GM19351 (cell line): Measurements from ENCODE around the gene NFKB1.

Experiments
- ATAC-seq: cut with Tn5 transposase; IDR thresholded peaks from one replicate; pipeline ENCODE4 v1.9.1; 2021; ENCODE audit warnings: mild to moderate bottlenecking, moderate library complexity; ENCODE audit not compliant: unreplicated experiment

The NFKB1 gene

DNA sequence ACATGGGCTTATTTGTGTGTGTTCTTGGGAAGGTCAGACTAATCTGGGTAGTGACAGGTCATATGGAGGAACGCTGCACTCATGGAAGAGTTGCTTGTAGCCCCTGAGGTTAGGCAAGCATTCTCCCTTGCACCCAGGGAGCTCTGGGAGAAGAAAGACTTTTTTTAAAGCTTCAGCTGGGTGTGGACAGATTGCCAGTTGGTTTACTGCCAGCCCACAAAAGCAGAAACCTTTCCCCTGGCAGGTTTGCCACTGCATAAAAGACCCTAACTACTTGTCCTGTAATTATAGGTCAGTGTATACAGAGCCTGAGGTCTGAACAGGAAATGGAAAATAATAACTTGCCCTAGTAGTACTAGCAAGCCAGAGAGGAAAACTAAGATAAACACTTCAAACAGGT, 7.4 kb upstream of the NFKB1 start:
- no peak for ATAC-seq

DNA sequence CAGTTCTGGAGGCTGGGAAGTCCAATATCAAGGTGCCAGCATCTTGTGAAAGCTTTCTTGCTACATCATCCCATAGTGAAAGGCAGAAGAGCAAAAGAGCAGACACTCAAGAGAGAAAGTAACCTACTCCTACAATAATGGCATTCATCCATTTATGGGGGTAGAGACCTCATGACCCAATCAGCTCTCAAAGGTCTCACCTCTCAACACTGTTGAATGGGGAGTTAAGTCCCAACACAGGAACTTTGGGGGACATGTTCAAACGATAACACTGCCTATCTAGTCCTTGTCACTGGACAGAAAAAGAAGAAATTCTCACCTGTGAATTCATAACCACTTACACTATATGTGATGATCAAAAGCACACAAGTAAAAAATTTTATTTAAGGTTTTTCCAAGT, 6.6 kb upstream of the NFKB1 start:
- ATAC-seq, result no peak

DNA sequence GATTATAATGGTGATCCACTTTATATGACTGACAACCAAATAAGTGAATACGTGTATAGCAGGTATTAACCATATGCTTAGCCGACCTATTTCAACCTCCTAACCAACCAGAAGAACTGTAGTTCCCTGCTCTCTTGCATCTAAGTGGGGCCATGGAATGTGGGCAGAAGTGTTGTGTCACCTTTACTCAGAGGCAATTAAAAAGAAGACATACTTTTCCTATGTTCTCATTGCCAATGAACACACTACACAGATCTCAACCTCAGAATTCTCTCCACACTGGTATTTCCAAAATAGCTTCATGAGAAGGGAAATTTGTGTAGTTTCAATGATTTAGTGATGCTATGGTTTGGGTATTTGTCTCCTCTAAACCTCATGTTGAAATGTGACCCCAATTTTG, 3.2 kb upstream of the NFKB1 start:
- ATAC-seq, result no peak

DNA sequence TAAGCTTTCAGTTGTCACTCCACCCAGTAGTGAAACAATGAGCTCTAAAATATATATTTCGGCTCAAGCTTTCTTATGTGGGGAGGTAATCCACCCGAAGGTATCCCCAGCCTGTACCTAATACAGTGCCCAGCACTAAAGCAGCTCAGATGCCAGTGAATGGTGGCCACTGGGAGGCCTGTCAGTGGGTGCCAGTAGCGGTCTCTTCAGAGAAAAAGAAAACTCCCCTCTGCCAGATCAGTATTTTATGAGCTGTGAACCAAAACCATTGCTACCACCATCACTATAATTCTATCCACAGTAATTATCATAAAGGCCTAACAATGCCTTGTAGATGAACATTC, 835 bp upstream of the NFKB1 start:
- peak; percentile 16 for ATAC-seq

DNA sequence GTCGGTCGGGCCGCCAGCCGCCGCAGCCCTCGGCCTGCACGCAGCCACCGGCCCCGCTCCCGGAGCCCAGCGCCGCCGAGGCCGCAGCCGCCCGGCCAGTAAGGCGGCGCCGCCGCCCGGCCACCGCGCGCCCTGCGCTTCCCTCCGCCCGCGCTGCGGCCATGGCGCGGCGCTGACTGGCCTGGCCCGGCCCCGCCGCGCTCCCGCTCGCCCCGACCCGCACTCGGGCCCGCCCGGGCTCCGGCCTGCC, 213 bp downstream of the NFKB1 start:
- ATAC-seq, result peak; percentile 34

DNA sequence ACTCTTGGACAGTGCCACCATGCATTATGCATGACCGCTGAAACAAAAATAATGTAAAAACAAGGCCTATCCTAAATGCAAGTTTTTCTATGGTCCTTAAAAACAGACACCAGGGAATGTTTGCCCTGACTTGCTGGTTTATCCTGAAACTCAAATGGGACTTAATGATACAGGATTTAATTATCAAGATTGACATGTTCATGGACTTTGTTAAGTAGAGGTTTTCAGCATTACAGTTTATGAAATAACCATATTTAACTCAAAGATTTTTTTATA, 1.3 kb downstream of the NFKB1 start:
- ATAC-seq, result no peak

DNA sequence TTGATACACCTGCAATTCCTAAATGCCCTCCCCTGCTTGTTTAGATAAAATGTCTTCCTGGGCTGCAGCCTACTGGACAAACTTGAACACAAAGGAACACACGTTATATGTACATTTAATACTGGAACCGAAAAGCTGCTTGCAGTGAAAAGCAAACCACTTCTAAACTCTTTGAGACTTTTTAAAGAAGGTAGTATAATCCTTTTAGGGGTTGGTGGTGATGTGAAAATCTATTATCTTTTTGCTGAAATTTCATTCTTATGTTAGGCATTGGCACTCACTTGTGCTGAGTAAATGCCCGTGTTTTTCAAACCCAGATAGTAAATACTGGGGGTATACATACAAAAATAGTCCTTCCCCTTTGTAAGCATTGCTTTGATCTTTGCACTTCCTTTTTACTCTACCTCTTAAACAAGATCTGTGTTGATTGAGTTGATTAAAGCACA, 2.2 kb downstream of the NFKB1 start:
- ATAC-seq, result no peak

DNA sequence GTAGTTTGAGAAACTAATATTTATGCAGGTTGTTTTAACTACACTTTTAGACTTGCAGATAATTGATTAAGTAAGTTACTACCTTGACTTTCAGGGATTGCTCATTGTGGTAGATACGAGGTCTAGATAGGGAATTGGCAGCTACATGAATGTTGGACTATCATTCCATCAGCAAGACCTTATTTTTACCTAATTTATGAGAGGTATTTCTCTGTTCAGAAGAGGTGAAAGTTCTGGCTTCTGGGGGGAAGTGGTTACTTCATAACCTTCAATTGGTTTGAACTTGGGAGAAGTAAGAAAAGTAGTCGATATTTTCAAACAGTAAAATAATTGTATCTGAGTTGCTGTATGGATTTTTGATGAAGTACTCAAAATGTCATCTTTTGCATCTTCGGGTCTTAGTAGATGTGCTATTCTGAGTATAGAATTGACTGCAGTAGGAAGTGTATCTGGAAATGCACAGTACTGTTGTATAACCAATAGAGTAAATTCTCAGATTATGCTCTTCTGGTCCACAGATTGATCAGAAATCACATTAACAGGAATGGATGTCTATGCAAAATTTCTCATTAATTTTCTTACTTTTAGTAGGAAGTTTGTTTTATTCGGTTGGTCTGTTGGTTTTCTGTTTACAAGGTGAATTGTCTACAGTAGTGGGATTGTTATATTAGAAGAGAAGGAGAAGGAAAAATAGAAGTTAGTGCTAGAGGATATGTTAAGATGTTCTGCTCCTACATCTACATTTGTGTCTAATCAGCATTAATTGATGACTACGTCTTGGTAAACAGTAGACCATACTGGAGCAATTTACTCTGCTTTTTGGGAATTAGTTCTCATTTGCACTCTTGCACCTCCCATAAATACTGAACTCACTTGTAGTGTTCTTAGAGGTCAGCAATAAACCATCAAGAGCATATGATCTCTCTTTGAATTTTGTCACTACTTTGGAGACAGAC, 3.0 kb downstream of the NFKB1 start:
- no peak for ATAC-seq

DNA sequence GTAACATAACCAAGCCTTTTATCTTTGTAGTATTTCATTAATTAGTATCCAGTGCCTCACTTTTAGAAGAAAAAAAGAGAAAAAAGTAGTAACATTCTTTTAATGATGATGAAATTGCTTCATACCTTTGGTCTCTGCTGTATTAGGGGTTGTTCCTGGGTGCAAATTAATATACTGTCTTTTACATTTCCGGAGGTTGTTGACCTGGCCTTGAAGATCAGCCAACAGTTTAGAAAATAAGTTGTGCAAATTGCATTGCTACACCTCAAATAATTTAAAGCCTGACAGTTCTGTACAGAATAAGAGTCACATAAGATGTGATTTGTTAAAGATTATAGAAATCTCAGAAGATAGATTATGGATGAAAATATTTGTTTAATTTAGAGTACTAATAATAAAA, 3.8 kb downstream of the NFKB1 start:
- no peak for ATAC-seq

DNA sequence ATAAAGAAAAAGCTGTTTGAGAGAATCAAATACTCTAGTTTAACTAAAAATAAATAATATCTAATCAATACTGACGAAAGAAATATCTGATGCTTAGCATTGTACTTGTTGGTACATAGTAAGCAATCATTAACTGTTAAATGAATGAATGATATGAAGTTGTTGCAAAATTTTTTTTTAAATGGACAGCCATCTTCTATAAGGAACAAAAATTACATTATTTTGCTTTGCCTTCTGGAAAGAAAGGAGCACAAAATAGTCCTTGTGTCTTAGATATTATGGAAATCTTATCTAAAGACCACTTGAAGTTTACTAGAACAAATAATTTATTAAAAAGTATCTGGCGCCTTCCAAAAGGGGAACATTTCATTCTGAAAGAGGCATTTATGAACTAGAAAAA, 4.5 kb downstream of the NFKB1 start:
- ATAC-seq, result no peak

DNA sequence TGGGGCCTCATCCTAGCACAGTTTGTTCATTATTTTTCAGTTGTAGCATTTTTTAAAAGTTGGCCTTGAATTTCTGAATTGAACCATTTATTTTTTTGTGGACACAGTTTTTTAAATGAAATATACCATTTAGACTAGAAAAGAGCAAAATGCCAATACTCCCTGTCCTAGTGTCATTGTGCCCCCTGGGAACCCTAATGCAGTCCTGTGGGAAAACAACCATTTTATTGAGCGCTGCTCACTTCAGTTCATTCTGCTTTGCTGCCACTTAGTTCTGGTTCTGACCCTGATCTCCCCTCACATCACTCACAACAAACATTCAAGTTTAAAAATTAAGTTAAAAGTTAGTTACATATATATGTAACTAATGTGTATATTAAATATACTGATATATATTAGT, 5.4 kb downstream of the NFKB1 start:
- ATAC-seq, result no peak

DNA sequence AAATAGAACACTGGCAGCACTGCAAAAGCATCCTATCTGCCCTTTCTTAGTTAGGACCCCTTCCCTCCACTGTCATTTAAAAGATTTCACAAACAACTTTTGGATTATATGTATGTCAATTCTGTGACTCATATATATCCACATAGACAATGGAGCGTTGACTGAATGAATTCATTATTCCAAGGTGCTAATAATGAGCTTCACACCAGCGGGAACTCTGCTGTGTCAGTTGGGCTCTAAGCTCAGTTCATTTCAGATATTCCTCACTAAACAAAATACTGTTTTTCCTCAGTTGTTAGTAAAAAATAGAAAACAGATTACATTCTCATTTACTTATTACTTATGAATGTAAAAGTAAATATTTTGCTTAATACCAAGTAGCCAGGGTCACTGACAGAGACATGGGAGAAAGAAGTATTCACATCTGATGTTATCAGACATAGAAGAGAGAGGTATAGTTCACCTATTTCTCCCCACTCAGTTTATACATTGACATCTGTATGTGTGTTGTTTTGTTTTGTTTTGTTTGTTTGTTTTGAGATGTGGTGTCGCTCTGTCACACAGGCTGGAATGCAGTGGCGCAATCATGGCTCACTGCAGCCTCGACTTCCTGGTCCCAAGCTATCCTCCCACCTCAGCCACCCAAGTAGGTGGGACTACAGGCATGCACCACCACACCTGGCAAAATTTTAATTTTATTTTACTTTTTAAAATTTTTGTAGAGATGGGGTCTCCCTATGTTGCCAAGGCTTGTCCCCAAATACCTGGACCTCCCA, 10.9 kb downstream of the NFKB1 start:
- no peak for ATAC-seq

DNA sequence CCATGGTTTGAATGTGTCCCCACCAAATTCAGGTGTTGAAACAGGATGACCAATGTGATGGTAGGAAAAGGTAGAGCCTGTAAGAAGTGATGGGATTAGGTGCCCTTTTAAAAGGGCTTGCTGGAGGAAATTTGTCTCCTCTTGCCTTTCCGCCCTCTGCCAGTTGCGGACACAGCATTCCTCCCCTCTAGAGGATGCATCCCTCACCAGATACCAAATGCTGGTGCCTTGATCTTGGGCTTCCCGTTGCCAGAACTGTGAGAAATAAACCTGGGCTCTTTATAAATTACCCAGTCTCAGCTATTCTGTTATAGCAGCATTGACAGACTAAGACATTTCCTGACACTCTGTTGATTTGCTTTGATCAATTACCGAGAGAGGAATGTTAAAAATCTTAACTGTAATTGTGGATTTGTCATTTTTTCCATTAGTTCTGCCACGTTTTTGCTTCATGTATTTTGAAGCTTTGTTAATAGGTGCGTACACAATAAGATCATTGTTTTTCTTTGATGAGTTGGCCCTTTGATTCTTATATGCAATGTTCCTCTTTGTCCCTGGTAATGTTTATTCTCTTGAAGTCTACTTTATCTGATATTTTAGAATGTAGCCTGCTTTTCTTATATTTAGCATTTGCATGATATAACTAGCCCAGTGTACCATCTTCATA, 13.3 kb downstream of the NFKB1 start:
- no peak for ATAC-seq

DNA sequence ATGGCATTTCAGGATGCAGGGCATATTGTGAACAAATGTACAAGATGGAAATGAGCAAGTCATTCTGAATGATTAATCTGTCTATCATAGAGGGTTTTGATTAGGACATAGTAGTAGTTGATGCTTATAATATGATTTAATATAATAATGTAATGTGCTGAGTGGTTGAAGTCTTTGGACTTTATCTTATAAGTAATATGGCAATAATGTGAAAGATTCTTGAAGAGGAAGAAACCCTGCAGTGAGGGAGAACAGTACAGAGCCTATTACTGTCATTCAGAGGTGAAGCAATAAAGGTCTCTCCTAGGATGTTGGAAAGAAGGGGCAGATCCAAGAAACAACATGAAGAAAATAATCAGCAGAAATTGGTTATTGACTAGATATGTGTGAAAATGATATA, 16.6 kb downstream of the NFKB1 start:
- ATAC-seq, result no peak

DNA sequence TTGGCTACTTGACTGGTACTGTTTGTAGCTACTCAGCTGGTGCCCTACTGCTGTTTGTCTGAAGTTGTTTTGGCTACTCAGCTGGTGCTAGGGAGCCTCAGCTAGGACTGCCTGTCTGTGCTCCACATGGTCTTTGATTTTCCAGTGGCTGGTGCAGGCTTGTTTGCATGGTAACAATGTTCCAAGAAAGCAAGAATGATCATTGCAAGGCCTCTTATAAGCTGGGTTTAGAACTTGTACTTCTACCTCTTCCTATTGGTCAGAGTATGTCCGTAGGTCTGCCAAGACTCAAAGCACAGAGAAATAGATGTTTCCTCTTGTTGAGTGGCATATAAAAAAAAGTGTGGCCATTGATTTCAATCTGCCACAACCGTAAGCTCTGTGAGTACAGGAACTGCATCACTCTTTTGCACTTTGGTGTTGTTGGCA, 17.6 kb downstream of the NFKB1 start:
- ATAC-seq, result no peak

DNA sequence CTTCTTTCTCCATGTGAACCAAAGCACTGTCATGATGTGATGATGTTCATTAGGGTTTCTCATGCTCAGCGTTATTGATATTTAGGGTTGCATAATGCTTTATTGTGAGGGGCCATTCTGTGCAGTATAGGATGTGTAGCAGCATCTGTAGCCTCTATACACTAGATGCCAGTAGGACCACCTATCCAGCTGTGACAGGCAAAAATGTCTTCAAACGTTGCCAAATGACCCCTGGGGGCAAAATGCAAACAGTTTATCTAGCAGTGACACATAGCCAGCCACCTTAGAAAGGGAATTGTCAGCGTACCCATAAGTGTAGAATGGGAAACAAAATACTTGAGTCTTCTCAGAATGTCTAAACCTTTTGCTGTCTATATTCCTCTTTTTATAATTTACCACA, 18.8 kb downstream of the NFKB1 start:
- no peak for ATAC-seq

DNA sequence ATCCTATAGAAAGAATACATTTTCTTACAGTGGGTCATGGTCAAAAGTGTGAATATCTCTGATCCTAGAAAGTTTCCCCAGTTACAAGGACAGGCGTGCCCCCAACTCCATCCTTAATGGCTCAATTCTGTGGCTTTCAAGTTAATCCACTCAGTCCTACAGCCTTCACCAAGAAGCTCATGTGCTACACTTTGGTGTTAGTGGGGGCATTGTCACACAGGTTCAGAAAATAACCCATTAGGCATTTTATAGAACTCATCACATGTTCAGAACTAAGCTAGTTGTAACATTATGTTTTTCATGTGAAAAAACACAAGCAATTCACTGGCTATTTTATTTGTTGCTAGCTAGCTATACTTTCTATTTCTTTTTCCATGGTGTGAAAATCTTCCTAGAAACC, 20.4 kb downstream of the NFKB1 start:
- no peak for ATAC-seq

DNA sequence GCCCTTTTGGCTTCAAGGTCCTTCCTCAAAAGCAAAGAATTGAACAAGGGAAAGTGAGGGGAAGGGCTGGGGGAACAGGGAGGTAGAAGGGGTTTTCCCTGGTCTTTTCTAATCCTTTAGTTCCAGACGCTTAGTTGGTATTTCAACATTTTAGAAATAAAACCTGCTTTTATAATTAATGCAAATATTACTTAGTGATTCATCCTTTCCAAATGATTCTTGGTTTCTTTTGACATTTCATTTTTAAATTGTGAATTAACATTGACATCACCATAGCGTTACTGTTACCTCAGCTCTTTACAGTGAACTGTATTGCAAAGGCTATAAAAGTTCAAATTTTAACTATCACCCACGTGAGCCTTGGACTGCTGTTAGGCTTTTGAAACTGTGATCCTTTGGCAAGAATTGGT, 20.9 kb downstream of the NFKB1 start:
- no peak for ATAC-seq

DNA sequence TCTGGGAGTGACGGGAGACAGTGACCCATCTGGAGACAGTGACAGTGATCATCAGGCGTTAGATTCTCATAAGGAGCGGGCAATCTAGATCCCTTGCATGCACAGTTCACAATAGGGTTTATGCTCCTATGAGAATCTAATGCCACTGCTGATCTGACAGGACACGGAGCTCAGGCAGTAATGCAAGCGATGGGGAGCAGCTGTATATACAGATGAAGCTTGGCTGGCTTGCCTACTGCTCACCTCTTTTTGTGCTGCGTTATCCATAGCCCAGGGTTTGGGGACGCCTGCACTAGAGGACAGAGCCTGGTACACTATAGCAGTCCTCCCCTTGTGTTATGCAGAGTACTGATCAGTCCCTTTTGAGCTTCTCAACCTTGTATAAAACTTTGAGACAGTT, 23.5 kb downstream of the NFKB1 start:
- no peak for ATAC-seq

DNA sequence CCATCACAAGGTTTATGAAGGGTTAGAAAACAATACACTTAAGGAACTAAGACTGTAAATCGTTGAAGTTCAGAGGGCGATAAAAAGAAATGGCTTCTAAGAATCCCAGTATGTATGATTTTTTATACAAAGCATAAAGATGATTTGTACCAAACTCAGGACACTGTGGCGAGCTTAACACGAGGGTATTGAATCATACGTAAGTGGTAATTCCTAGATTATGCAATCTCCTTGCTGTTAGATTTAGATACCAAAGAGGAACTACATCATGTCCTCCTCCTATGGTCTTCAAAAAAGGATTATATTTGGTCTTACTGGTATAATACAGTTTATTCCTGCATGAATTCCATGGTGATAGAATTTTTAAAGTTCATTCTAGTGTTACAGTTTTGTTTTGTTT, 23.9 kb downstream of the NFKB1 start:
- no peak for ATAC-seq

DNA sequence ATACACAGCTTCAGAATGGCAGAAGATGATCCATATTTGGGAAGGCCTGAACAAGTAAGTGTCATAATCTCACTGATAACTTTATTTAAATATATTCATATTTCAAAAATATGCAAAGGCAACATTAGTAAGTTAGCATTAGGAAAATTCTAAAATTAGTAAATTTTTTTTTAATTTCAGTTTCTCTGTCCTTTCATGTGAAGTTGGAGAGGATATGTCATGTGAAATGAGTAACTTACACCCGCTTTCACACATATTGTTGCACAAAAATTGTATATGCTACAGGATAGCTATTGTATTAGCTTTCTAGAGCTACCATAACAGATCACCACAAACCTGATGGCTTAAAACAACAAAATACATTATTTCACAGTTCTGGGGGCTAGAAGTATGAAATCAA, 24.3 kb downstream of the NFKB1 start:
- ATAC-seq, result no peak

DNA sequence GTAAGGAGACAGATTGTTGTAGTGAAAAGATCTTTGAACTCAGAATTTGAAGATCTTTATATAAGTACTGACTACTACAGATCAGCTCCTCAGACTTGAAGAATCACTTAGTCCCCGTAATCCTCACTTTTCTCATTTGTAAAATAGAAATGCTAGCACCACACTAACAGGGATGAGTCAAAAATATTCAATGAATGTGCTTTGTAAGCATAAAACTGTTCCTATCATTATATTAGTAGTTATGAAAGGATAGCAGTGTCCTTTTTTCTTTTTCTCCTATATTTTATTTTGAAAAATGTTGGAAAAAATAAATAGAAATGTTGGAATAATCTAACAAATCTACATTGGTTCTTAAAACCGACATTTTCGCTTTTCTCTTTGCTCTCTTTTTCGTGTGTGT, 25.4 kb downstream of the NFKB1 start:
- ATAC-seq, result no peak
